Glutamatergic neuron (in vitro differentiated cells): Measurements from ENCODE around the gene SLF2. TPM values are rescaled to one million over a fixed set of nuclear protein-coding genes. Genes with fewer than 3 reads are reported as not detected.

Experiments used
- DNase-seq: peaks from one replicate; pipeline ENCODE4 v3.0.0; 2022
- H3K27ac Mint-ChIP-seq: one replicate; pipeline ENCODE4 v1.8.0; 2020; ENCODE audit warnings: mild to moderate bottlenecking, mixed read lengths, inconsistent platforms; ENCODE audit not compliant: unreplicated experiment
- H3K27me3 Mint-ChIP-seq: one replicate; pipeline ENCODE4 v1.8.0; 2020; ENCODE audit warnings: mild to moderate bottlenecking, moderate library complexity, mixed read lengths, inconsistent platforms; ENCODE audit not compliant: unreplicated experiment
- H3K36me3 Mint-ChIP-seq: one replicate; pipeline ENCODE4 v1.8.0; 2020; ENCODE audit warnings: mild to moderate bottlenecking, mixed read lengths, inconsistent platforms; ENCODE audit not compliant: unreplicated experiment
- H3K4me1 Mint-ChIP-seq: one replicate; pipeline ENCODE4 v1.8.0; 2020; ENCODE audit warnings: mild to moderate bottlenecking, low read depth, mixed read lengths, inconsistent platforms; ENCODE audit not compliant: unreplicated experiment
- H3K4me3 Mint-ChIP-seq: one replicate; pipeline ENCODE4 v1.8.0; 2020; ENCODE audit warnings: mild to moderate bottlenecking, mixed read lengths, inconsistent platforms; ENCODE audit not compliant: unreplicated experiment
- H3K9me3 Mint-ChIP-seq: one replicate; pipeline ENCODE4 v1.8.0; 2020; ENCODE audit warnings: mild to moderate bottlenecking, moderate library complexity, mixed read lengths, inconsistent platforms; ENCODE audit not compliant: unreplicated experiment
- total RNA-seq: library from RNA; stranded (reverse); fragmentation: NEBNext Ultra II Directional; extraction: Animal tissue kit (Norgen Biotek cat#: 25700); gene quantifications from one replicate; pipeline ENCODE4 v1.2.1, GENCODE V29; 2021; ENCODE audit not compliant: unreplicated experiment
- TF ChIP-seq, protein P1 (sequence below): fragments of 200-600 bp; sonication (generic); IDR thresholded peaks from one replicate; pipeline ENCODE4 v1.5.0; 2021; ENCODE audit not compliant: partially characterized antibody, unreplicated experiment

The SLF2 gene
- total RNA-seq, 1 donor from 2014 or later, result 35.9 TPM

DNA sequence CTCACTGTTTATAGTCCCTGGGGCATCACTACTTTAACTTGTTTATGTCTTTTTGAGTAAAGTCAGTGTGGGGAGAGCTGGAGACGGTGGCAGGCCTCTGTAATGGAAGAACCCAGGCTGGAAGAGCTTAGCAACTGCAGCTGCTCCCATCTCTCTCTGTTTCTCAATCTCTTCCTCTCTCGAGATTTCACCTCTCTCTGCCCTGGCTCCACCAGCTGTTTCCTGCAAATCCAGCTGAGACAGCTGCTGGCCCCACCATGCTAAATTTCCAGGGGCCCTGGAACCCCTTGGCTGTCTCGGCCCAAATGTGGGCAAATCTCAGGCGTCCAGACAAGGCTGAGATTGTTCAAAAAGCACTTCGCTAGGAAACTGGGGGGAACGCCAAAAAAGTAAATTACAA lies 25.8 kb upstream of the SLF2 start:
- no peak for DNase-seq
- H3K4me1 Mint-ChIP-seq, result peaks cover 12% of the 10 kb centered on the region
- no peaks in the 10 kb centered on the region for H3K36me3 Mint-ChIP-seq
- H3K9me3 Mint-ChIP-seq, result no peaks in the 10 kb centered on the region
- no peak overlapping the region for H3K27ac Mint-ChIP-seq
- peaks cover 5% of the 10 kb centered on the region for H3K27me3 Mint-ChIP-seq
- TF ChIP-seq, protein P1, sequence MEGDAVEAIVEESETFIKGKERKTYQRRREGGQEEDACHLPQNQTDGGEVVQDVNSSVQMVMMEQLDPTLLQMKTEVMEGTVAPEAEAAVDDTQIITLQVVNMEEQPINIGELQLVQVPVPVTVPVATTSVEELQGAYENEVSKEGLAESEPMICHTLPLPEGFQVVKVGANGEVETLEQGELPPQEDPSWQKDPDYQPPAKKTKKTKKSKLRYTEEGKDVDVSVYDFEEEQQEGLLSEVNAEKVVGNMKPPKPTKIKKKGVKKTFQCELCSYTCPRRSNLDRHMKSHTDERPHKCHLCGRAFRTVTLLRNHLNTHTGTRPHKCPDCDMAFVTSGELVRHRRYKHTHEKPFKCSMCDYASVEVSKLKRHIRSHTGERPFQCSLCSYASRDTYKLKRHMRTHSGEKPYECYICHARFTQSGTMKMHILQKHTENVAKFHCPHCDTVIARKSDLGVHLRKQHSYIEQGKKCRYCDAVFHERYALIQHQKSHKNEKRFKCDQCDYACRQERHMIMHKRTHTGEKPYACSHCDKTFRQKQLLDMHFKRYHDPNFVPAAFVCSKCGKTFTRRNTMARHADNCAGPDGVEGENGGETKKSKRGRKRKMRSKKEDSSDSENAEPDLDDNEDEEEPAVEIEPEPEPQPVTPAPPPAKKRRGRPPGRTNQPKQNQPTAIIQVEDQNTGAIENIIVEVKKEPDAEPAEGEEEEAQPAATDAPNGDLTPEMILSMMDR, result no peak
- no peak overlapping the region for H3K4me3 Mint-ChIP-seq

DNA sequence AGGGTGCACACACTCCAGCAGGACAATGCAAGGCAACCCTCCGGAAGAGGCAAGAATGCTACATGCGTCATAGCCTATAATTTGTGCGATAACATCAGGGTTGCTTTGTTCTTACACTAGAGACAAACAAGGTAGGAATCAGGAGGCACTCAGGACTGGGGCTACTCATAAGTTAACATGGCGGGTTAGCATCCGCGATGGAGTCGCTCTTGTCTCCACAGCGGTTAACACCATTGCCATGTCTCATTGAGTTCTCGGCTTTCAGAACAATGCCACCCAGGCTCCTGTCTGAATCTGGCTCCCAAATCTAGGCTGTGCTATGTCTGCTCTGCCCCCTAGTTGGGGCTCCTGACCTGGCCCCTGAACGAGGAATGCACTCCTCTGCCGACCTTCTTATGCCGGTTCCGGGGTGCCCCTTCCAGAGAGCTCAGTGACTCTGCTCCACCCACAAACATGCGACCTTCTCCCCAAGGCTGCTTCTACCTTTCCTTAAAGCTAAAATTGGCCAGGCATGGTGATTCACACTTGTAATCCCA lies 24.9 kb upstream of the SLF2 start:
- H3K4me1 Mint-ChIP-seq, result peaks cover 3% of the 10 kb centered on the region
- H3K9me3 Mint-ChIP-seq, result no peaks in the 10 kb centered on the region
- TF ChIP-seq, protein P1, result no peak
- no peak overlapping the region for H3K27ac Mint-ChIP-seq
- no peak for DNase-seq
- peaks cover under 1% of the 10 kb centered on the region for H3K27me3 Mint-ChIP-seq
- no peaks in the 10 kb centered on the region for H3K36me3 Mint-ChIP-seq
- no peak overlapping the region for H3K4me3 Mint-ChIP-seq

DNA sequence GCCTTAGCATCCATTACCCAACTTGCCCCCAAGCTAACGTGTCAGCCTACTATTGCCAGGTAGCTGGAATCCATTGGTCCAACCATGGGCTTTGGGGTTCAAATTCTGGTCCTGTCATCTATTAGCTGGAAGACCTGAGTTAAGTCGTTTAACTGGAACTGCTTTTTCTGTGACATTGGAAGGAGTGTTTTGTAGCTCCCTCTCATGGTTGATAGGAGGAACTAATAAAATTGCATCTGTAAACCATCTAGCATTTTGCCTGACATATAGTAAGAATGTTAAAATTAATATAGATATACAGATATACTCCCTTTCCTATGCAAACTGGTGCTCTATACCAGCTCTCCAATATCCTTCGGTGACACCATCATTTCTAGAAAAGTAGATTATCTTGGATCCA lies 23.8 kb upstream of the SLF2 start:
- H3K36me3 Mint-ChIP-seq, result no peaks in the 10 kb centered on the region
- H3K4me1 Mint-ChIP-seq, result peaks cover 3% of the 10 kb centered on the region
- H3K9me3 Mint-ChIP-seq, result no peaks in the 10 kb centered on the region
- no peak overlapping the region for H3K27ac Mint-ChIP-seq
- DNase-seq, result no peak
- H3K27me3 Mint-ChIP-seq, result no peaks in the 10 kb centered on the region
- no peak overlapping the region for H3K4me3 Mint-ChIP-seq
- TF ChIP-seq, protein P1, result no peak

DNA sequence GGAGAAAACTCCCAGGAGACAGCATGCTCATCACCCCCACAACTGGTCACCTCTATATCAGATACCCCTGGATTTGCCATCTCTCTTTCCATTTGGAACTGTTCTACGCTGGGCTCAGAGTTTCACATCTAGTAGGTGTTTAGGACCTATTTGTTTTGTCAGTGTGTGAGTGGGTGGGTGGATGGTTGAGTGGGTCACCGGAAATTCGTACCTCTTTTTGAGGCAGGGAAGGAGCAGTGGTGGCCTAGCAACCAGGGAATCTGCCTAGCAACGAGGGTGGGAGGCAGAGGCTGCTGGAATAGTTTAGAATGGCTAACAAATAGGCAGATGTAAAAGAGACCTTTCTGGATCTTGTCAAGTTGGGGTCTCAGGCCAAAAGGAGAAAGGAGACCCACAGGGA lies 23.2 kb upstream of the SLF2 start:
- Mint-ChIP-seq H3K4me3 (no peak overlapping the region), H3K36me3 (no peaks in the 10 kb centered on the region), H3K27ac (no peak overlapping the region), H3K27me3 (no peaks in the 10 kb centered on the region), H3K4me1 (peaks cover 3% of the 10 kb centered on the region), H3K9me3 (no peaks in the 10 kb centered on the region)
- TF ChIP-seq, protein P1, result no peak
- DNase-seq, result no peak

DNA sequence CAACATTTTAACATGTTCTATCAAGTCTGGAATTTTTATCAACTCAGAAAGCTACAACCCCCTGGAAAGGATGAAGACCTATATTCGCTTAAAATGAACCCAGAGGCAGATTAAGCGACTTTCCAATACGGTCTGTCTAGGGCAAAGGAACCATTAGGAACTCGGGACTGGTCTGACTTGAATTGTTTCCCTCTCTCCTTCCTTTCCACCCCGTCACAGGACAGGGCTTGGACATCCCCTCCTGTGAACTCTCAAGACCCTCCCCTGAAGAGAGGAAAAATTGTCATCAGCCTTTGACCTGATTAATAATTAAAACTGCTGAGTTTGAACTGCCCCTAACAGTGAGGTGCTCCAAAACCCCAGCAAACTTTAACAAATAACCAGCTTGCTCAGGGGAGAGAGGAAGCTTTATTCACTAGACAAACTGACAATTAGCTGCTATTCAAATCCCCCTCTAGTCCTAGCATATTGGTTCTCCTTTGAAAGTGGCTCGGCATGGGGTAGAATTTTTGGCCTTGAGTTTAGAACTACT lies 22.6 kb upstream of the SLF2 start:
- no peak for DNase-seq
- TF ChIP-seq, protein P1, result no peak
- Mint-ChIP-seq H3K4me1 (peaks cover 3% of the 10 kb centered on the region), H3K9me3 (no peaks in the 10 kb centered on the region), H3K4me3 (no peak overlapping the region), H3K36me3 (no peaks in the 10 kb centered on the region), H3K27me3 (no peaks in the 10 kb centered on the region), H3K27ac (peak overlapping the region; percentile 14)
